Subcutaneous abdominal adipose tissue (tissue), 5 donors: ENCODE data around the gene TPI1.

ENCODE experiments used
- H3K27ac ChIP-seq: one replicate; pipeline ENCODE4 v1.7.0; 2013; ENCODE audit warnings: low read depth, mild to moderate bottlenecking, inconsistent platforms, low read length, moderate library complexity
- H3K27me3 ChIP-seq, 5 donors: one replicate each; pipeline ENCODE4 v1.7.0; 2013; ENCODE audit warnings: low read length in 5 of 5, inconsistent platforms in 1 of 5; ENCODE audit not compliant: control insufficient read depth in 5 of 5, insufficient read depth in 4 of 5
- H3K36me3 ChIP-seq, 5 donors: one replicate each; pipeline ENCODE4 v1.7.0; 2013; ENCODE audit warnings: low read length in 5 of 5; ENCODE audit not compliant: control insufficient read depth in 5 of 5, insufficient read depth in 5 of 5
- H3K4me1 ChIP-seq, 5 donors: one replicate each; pipeline ENCODE4 v1.7.0; 2013; ENCODE audit warnings: low read length in 5 of 5, mild to moderate bottlenecking in 3 of 5, moderate library complexity in 1 of 5; ENCODE audit not compliant: control insufficient read depth in 5 of 5, insufficient read depth in 5 of 5
- H3K4me3 ChIP-seq, 5 donors: one replicate each; pipeline ENCODE4 v1.7.0; 2013; ENCODE audit warnings: low read length in 5 of 5, low read depth in 1 of 5
- H3K9ac ChIP-seq, 5 donors: one replicate each; pipeline ENCODE4 v1.7.0; 2013; ENCODE audit warnings: low read length in 5 of 5, mild to moderate bottlenecking in 4 of 5, moderate library complexity in 3 of 5
- H3K9me3 ChIP-seq, 5 donors: one replicate each; pipeline ENCODE4 v1.7.0; 2013; ENCODE audit warnings: low read length in 5 of 5; ENCODE audit not compliant: control insufficient read depth in 5 of 5
- donor health status: healthy.
- donor health status: healthy.
- donor health status: healthy.
- donor health status: healthy.
- donor health status: healthy.

TPI1 gene

DNA sequence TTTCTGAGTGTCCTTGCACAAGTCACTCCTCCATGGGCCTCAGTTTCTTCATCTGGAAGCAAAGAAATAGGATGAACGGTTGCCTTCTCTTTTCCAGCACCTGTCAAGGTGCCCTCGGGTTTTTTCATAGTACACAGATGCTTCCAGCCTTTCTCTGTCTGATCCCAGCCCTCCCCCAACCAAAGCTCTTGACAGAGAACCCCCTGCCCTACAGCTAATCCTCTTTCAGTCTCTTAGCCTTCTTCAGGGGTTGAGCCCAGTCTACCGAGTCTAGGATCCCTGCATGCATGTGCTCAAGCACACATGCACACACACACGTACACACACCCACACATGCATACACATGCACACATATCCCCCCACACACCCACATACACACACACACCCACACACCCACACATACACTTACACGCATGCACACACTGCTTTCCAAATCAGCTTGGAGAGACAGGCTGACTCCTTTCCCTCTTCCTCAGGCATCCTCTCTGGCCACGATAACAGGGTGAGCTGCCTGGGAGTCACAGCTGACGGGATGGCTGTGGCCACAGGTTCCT lies 20.9 kb upstream of the TPI1 start:
- H3K36me3 ChIP-seq: peaks cover 0 to 9% (median 3%) of the 10 kb centered on the region in 5 donors
- H3K4me1 ChIP-seq: peaks cover 6 to 9% (median 8%) of the 10 kb centered on the region in 5 donors
- no peak overlapping the region for H3K4me3 ChIP-seq
- no peak overlapping the region for H3K27ac ChIP-seq
- no peaks in the 10 kb centered on the region for H3K9me3 ChIP-seq
- no peak overlapping the region for H3K9ac ChIP-seq
- H3K27me3 ChIP-seq: peaks cover 0 to 17% (median 7%) of the 10 kb centered on the region in 5 donors

DNA sequence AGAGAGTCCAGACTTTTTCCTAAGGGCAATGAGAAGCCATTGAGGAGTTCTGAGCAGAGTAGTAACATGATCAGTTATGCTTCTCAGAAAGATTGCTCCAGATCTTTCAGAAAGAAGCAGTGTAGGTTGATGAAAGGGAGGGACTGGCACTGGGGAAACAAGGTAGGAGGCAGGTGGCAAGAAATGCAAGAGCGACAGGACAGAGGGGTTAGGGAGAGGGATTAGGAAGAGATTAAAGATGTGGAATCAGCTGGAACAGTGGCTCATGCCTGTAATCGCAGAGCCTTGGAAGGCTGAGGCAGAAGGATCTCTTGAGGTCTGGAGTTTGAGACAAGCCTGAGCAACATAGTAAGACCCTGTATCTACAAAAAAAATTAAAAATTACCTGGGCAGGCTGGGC lies 19.7 kb upstream of the TPI1 start:
- Histone ChIP-seq H3K4me1 (peaks cover 10 to 18% (median 13%) of the 10 kb centered on the region in 5 donors), H3K9ac (no peak overlapping the region), H3K36me3 (peaks cover 0 to 9% (median 7%) of the 10 kb centered on the region in 5 donors), H3K27me3 (peaks cover 0 to 22% (median 3%) of the 10 kb centered on the region in 5 donors), H3K27ac (no peak overlapping the region), H3K9me3 (peaks cover 0 to 5% (median 0%) of the 10 kb centered on the region in 5 donors), H3K4me3 (no peak overlapping the region)

- Histone ChIP-seq H3K27me3 (peaks cover 0 to 14% (median 0%) of the 10 kb centered on the region in 5 donors), H3K4me1 (peaks cover 17 to 24% (median 23%) of the 10 kb centered on the region in 5 donors), H3K27ac (no peak overlapping the region), H3K9me3 (peaks cover 0 to 5% (median 0%) of the 10 kb centered on the region in 5 donors), H3K4me3 (no peak overlapping the region), H3K36me3 (peaks cover 0 to 9% (median 7%) of the 10 kb centered on the region in 5 donors), H3K9ac (no peak overlapping the region)
Observed at GRCh38 chr12:6849427-6849826, 17.9 kb upstream of the TPI1 start.

DNA sequence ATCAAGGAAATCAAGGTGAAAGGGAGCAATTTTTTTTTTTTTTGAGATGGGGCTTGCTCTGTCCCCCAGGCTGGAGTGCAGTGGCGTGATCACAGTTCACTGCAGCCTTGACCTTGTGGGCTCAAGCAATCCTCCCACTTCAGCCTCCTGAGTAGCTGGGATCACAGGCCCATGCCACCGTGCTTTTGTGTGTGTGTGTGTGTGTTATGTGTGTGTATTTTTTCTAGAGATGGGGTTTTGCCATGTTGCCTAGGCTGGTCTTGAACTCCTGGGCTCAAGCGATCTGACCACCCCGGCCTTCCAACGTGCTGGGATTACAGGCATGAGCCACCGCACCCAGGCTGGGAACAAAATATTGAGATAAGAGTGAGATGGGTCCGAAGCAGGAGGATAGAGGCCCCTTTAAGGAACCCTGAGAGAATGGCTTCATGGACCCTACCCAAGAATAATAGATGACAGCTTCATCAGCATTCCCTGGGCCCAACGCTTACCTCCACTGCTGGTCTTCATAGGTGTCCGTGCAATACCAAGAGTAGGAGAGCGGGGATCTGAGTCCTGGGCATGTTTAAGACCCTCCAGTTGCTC lies 17.3 kb upstream of the TPI1 start:
- H3K4me3 ChIP-seq: no peak overlapping the region
- no peak overlapping the region for H3K9ac ChIP-seq
- peaks cover 17 to 24% (median 23%) of the 10 kb centered on the region in 5 donors for H3K4me1 ChIP-seq
- peaks cover 0 to 14% (median 0%) of the 10 kb centered on the region in 5 donors for H3K27me3 ChIP-seq
- peaks cover 0 to 9% (median 7%) of the 10 kb centered on the region in 5 donors for H3K36me3 ChIP-seq
- peaks cover 0 to 5% (median 0%) of the 10 kb centered on the region in 5 donors for H3K9me3 ChIP-seq
- H3K27ac ChIP-seq: no peak overlapping the region

- peak overlapping the region; percentile 96 for H3K27ac ChIP-seq
- peaks cover 0 to 5% (median 0%) of the 10 kb centered on the region in 5 donors for H3K9me3 ChIP-seq
- peaks cover 0 to 14% (median 0%) of the 10 kb centered on the region in 5 donors for H3K27me3 ChIP-seq
- peaks cover 0 to 14% (median 6%) of the 10 kb centered on the region in 5 donors for H3K36me3 ChIP-seq
- peak overlapping the region; percentile 85 to 100 (median 98) for H3K4me3 ChIP-seq
- peak overlapping the region in 2 of 5 donors; percentile 71 to 99 for H3K9ac ChIP-seq
- H3K4me1 ChIP-seq: peaks cover 17 to 24% (median 23%) of the 10 kb centered on the region in 5 donors
Observed at GRCh38 chr12:6850796-6851152, 16.6 kb upstream of the TPI1 start.

DNA sequence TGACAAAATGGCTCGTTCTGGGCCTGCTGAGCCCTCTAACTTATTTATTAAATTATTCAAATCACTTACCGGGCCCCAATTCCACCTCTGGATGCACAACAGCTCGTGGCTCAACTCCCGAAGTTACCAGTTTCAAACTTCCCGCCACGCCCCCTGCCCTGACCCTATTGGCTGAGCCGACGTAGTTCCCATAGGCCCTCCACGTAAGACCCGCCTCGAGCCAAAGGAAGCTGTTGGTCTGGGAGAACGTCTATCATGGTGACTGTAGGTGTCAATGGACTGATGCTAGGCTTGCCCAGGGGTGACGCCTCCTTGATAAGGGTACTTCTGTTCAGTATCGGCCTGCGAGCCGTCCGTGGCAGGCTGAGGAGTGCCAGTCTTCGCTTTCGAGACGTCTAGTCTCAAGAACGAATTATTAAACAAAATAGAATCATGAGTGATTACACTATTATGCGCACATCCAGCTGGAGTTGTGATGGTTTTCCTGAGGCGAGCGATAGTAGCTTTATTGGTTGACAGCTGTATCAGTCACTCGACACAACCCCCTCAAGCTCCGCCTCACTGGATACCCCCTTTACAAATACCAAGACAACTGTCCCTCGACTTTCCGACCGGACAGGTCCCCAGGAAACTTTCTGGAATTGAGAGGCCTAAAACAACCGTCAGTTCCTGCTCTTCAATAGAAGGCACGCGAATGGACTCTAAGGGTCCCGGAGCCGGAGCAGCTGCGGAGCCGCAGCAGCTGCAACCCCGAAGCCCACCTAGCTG lies 16.0 kb upstream of the TPI1 start, which contains the start of gene CDCA3:
Gene CDCA3 (minus strand): TSS at position 134 of the 768 bp plus-strand sequence. CDS start 334 bp downstream, outside the sequence.
- Histone ChIP-seq H3K27ac (peak within 1 kb of the TSS; percentile 96), H3K27me3 (peaks cover 0 to 14% (median 0%) of the 10 kb centered on the region in 5 donors), H3K9me3 (peaks cover 0 to 5% (median 0%) of the 10 kb centered on the region in 5 donors), H3K4me3 (peak within 1 kb of the TSS; percentile 94 to 100 (median 98)), H3K9ac (peak within 1 kb of the TSS; percentile 78 to 99 (median 86)), H3K36me3 (peaks cover 0 to 18% (median 11%) of the 10 kb centered on the region in 5 donors), H3K4me1 (peaks cover 17 to 24% (median 23%) of the 10 kb centered on the region in 5 donors)

DNA sequence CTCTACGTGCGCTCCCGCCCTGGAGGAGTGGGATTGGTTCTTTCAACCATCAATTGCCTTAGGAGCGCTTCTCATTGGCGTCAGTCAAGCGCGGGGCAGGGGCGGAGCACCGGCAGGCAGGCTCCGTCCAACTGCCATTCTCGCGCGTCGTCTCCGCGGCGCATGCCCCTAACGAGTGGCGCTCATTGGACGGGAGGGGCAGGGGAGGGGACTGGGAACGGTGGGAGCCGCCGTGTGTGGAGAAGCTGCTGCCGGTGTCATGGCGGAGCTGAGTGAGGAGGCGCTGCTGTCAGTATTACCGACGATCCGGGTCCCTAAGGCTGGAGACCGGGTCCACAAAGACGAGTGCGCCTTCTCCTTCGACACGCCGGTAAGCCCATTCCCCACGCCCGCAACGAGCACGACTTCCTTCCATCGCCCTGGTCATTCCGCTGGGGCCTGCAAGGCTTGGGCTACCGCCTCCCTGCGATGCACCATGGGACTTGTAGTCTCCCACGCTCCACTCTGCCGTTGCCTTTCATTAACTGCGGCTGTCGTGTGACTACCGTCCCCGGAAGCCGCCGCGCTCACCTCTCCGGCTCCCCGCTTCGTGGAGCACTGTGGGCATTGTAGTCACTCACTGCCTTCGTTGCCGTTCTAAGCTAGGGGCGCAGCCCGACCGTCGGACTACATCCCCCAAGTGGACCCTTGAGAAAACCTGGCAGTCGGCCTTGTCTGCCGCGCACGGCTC lies 15.2 kb upstream of the TPI1 start, which contains the start of gene USP5:
Gene USP5 (plus strand): TSS at position 230 of the 730 bp plus-strand sequence. CDS start 30 bp downstream, at position 260.
- Histone ChIP-seq H3K9ac (peak within 1 kb of the TSS; percentile 78 to 99 (median 86)), H3K36me3 (peaks cover 0 to 24% (median 18%) of the 10 kb centered on the region in 5 donors), H3K27ac (peak within 1 kb of the TSS; percentile 96)

GRCh38 chr12:6852651-6853354 lies 14.5 kb upstream of the TPI1 start:
- Histone ChIP-seq H3K9ac (peak overlapping the region; percentile 28 to 99 (median 64)), H3K4me1 (peaks cover 17 to 24% (median 23%) of the 10 kb centered on the region in 5 donors), H3K27me3 (peaks cover 0 to 14% (median 0%) of the 10 kb centered on the region in 5 donors), H3K27ac (peak overlapping the region; percentile 96), H3K36me3 (peaks cover 2 to 31% (median 25%) of the 10 kb centered on the region in 5 donors), H3K4me3 (peak overlapping the region; percentile 54 to 98 (median 98)), H3K9me3 (peaks cover 0 to 5% (median 0%) of the 10 kb centered on the region in 5 donors)

More for the DNA sequence above, 15.2 kb upstream of the TPI1 start, which contains the start of gene USP5:
- peaks cover 17 to 24% (median 23%) of the 10 kb centered on the region in 5 donors for H3K4me1 ChIP-seq
- H3K4me3 ChIP-seq: peak within 1 kb of the TSS; percentile 94 to 100 (median 98)
- H3K27me3 ChIP-seq: peaks cover 0 to 14% (median 0%) of the 10 kb centered on the region in 5 donors
- H3K9me3 ChIP-seq: peaks cover 0 to 5% (median 0%) of the 10 kb centered on the region in 5 donors
